Spleen (tissue), 11 donors: Measurements from ENCODE around the gene LMF1. TPM values are rescaled to one million over a fixed set of nuclear protein-coding genes. Genes with fewer than 3 reads are reported as not detected.

ENCODE experiments used
- DNase-seq: peaks from one replicate; pipeline ENCODE4 v3.0.0-alpha.2; 2020
- H3K27ac ChIP-seq, 8 donors: fragments of 200-600 bp; sonication (generic) in 7 of 8; 1 replicate in 4 of 8; 2 replicates in 4 of 8; pipeline versions ENCODE4 v1.5.0 to v1.8.0; 2016 to 2021; ENCODE audit warnings: inconsistent platforms in 4 of 8, mild to moderate bottlenecking in 4 of 8, moderate library complexity in 1 of 8
- H3K27me3 ChIP-seq, 7 donors: fragments of 200-600 bp; sonication (generic) in 6 of 7; replicated peaks in 1 of 7; 1 replicate in 4 of 7; 2 replicates in 3 of 7; pipeline versions ENCODE4 v1.5.0 to v1.8.0; 2016 to 2021; ENCODE audit warnings: inconsistent platforms in 3 of 7, mild to moderate bottlenecking in 1 of 7
- H3K36me3 ChIP-seq, 6 donors: fragments of 200-600 bp; sonication (generic) in 5 of 6; 1 replicate in 4 of 6; 2 replicates in 2 of 6; pipeline versions ENCODE4 v1.5.0 to v1.8.0; 2016 to 2021; ENCODE audit warnings: inconsistent platforms in 2 of 6
- H3K4me1 ChIP-seq, 6 donors: fragments of 200-600 bp; sonication (generic) in 5 of 6; 1 replicate in 3 of 6; 2 replicates in 3 of 6; pipeline versions ENCODE4 v1.5.0 to v1.8.0; 2016 to 2021; ENCODE audit warnings: inconsistent platforms in 3 of 6
- H3K4me3 ChIP-seq, 8 donors: fragments of 200-600 bp; sonication (generic) in 7 of 8; 1 replicate in 4 of 8; 2 replicates in 4 of 8; pipeline versions ENCODE4 v1.5.0 to v1.8.0; 2016 to 2021; ENCODE audit warnings: inconsistent platforms in 4 of 8, mild to moderate bottlenecking in 4 of 8, moderate library complexity in 2 of 8
- H3K9me3 ChIP-seq, 8 donors: fragments of 200-600 bp; sonication (generic) in 7 of 8; 1 replicate in 4 of 8; 2 replicates in 4 of 8; pipeline versions ENCODE4 v1.5.0 to v1.8.0; 2016 to 2021; ENCODE audit warnings: inconsistent platforms in 4 of 8
- CTCF ChIP-seq, 11 experiments: fragments of 200-600 bp in 7 of 11; fragments of 450-650 bp in 4 of 11; sonication (generic) in 4 of 11; IDR thresholded peaks in 8 of 11; conservative IDR thresholded peaks in 3 of 11; 1 replicate in 7 of 11; 2 replicates in 4 of 11; pipeline versions ENCODE4 v1.4.0 to v1.8.0; 2016 to 2021; ENCODE audit warnings: antibody characterized with exemption in 11 of 11, inconsistent platforms in 4 of 11, mild to moderate bottlenecking in 1 of 11
- POLR2A ChIP-seq, 3 donors: fragments of 450-650 bp; IDR thresholded peaks; one replicate each; pipeline ENCODE4 v1.5.1; 2017; ENCODE audit warnings: antibody characterized with exemption in 3 of 3, mild to moderate bottlenecking in 1 of 3
- POLR2AphosphoS5 ChIP-seq, 3 donors: sonication (generic); formaldehyde crosslinking; IDR thresholded peaks; one replicate each; pipeline ENCODE4 v1.5.1; 2017; ENCODE audit warnings: antibody characterized with exemption in 3 of 3
- WGBS, 5 donors: extraction: QIAGEN DNeasy Blood & Tissue Kit in 3 of 5; methylation state at CpG; one replicate each; pipeline versions ENCODE4 v1.1.5 to v1.1.7; 2013 to 2018; 5-methylcytosine and 5-hydroxymethylcytosine counted together
- intact Hi-C: fragments of 100-400 bp; cut with DNase I; formaldehyde crosslinking; loops from one replicate; pipeline ENCODE4 v1.15.0; 2023; ENCODE audit warnings: low total_unique reads
- polyA plus RNA-seq, 3 donors: library from polyadenylated mRNA; stranded (reverse); fragments of 200-250 nt; gene quantifications; one replicate each; pipeline ENCODE4 v1.2.1, GENCODE V29; 2013
- total RNA-seq, 7 donors: library from RNA; depleted of rRNA in 3 of 7; stranded (reverse); fragments of >200 nt in 3 of 7; fragmentation: NEBNext Ultra II Directional in 4 of 7; extraction: Animal tissue kit (Norgen Biotek cat#: 25700) in 4 of 7; gene quantifications; one replicate each; pipeline versions ENCODE4 v1.1.0 to v1.2.1, GENCODE V29; 2016 to 2021
- donor health status: healthy with polysubstance abuse.
- donor health status: DM: no; HTN: no; CAD: no; lungs with moderate emphysema.
- donor health status: DM: no; HTN: no; CAD: no.
- donor health status: Bipolar disorder and iron deficiency.
- donor health status: healthy.
- donor health status: DM: no; HTN: no; CAD: no.
- donor health status: DM: yes; HTN: yes; CAD: no.

Gene LMF1
- total and polyA plus RNA-seq, 10 donors: 10.4 to 57.6 (median 32.5) TPM

DNA sequence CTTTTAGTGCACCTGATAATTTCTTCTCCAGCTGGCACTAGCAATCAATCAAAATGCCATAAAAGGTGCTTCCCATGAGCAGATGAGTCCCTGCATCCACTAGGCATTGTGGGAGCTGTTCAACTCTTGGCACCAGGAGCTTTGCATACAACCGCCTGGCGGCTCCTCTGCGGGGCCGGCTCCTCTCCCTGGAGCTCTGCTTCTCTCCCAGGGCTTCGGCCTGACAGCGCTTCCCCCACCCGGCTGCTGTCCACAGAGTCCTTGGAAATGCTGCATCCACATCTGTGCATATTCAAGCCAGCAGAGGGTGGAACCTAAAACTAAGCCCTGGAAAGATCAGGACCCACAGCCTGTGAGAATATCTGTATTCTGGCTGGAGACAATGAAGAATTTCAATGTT lies 62.9 kb downstream of the LMF1 start:
- H3K27ac ChIP-seq: no peak overlapping the region
- intact Hi-C loops: no loop called here
- peaks cover 0 to 10% (median 6%) of the 10 kb centered on the region in 8 donors for H3K9me3 ChIP-seq
- no peak for DNase-seq
- H3K27me3 ChIP-seq: no peaks in the 10 kb centered on the region
- peaks cover 0 to 67% (median 24%) of the 10 kb centered on the region in 6 donors for H3K36me3 ChIP-seq
- H3K4me3 ChIP-seq: no peak overlapping the region
- no peak for TF ChIP-seq POLR2A (IDR thresholded peaks at IDR 0.05)
- no peak for TF ChIP-seq POLR2AphosphoS5 (IDR thresholded peaks at IDR 0.05)
- no peak for TF ChIP-seq CTCF (IDR thresholded peaks at IDR 0.05 in 8 of 11, conservative IDR thresholded peaks at IDR 0.05 in 3 of 11)
- H3K4me1 ChIP-seq: no peaks in the 10 kb centered on the region
- 93 to 96% (median 95%) methylated on average over 2 to 7 of the region's 7 CpGs for WGBS, 5 donors

GRCh38 chr16:907361-907760 lies 63.4 kb downstream of the LMF1 start:
- Histone ChIP-seq H3K36me3 (peaks cover 0 to 62% (median 21%) of the 10 kb centered on the region in 6 donors), H3K4me3 (no peak overlapping the region), H3K27ac (no peak overlapping the region), H3K9me3 (peaks cover 0 to 10% (median 6%) of the 10 kb centered on the region in 8 donors), H3K27me3 (no peaks in the 10 kb centered on the region), H3K4me1 (no peaks in the 10 kb centered on the region)
- intact Hi-C loops: no loop called here
- 90 to 95% (median 92%) methylated on average over 15 of the region's 15 CpGs for WGBS, 5 donors
- no peak for TF ChIP-seq CTCF (IDR thresholded peaks at IDR 0.05 in 8 of 11, conservative IDR thresholded peaks at IDR 0.05 in 3 of 11)
- no peak for TF ChIP-seq POLR2A (IDR thresholded peaks at IDR 0.05)
- no peak for TF ChIP-seq POLR2AphosphoS5 (IDR thresholded peaks at IDR 0.05)
- no peak for DNase-seq

- Histone ChIP-seq H3K9me3 (peaks cover 0 to 10% (median 6%) of the 10 kb centered on the region in 8 donors), H3K4me3 (no peak overlapping the region), H3K27ac (no peak overlapping the region), H3K4me1 (no peaks in the 10 kb centered on the region), H3K36me3 (peaks cover 0 to 65% (median 21%) of the 10 kb centered on the region in 6 donors), H3K27me3 (no peaks in the 10 kb centered on the region)
- no peak for TF ChIP-seq POLR2A (IDR thresholded peaks at IDR 0.05)
- DNase-seq: no peak
- WGBS, 5 donors: 95 to 99% (median 96%) methylated on average over 12 of the region's 12 CpGs
- intact Hi-C loops: no loop called here
These were observed 64.5 kb downstream of the LMF1 start for GRCh38 chr16:906296-906695.

DNA sequence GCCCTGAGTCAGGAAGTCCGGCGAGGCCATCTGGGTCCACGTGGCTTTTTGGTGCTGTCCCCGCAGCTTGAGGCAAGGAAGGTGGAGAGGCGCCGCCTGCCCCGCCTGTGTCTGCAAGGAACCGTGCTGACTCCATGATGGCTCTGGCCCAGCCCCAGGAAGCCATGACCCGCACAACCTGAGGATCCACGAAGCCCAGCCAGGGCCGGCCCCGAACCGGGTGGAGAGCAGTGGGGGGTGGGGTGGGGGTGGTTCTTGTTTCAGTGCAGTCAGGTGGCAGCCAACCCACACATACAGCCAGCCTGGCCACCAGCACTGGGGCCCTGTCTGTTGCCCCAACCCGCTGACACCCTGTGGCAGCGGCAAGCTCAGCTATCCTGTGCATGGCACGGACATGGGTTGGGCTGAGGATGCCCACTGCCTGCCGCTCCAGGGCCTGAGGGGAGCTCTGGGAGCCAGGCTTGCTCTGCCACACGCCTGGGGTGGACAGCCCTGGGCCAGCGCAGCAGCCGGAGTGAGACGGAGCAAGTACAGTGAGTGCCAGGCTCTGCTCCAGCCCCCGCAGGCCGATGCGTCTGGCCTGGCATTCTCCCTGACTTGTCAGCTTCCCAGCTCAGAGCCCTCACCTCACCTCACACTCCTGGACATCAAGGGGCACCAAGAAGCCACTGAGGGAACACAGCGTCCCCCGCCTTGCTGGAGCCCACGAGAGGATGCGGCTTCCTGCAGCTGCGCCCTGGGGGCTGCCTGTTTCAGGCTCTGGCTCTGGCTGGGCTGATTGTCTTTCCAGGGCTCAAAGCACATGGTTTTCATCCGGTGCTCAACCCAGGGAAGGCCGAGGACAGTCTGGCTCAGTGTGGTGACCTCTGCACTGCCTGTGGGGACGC lies 68.8 kb downstream of the LMF1 start:
- H3K4me3 ChIP-seq: no peak overlapping the region
- intact Hi-C loops: no loop called here
- peaks cover 0 to 41% (median 6%) of the 10 kb centered on the region in 6 donors for H3K36me3 ChIP-seq
- 80 to 92% (median 91%) methylated on average over 13 to 32 of the region's 32 CpGs for WGBS, 5 donors
- peaks cover 0 to 5% (median under 1%) of the 10 kb centered on the region in 8 donors for H3K9me3 ChIP-seq
- no peaks in the 10 kb centered on the region for H3K27me3 ChIP-seq
- no peak for DNase-seq
- TF ChIP-seq CTCF (IDR thresholded peaks at IDR 0.05 in 8 of 11, conservative IDR thresholded peaks at IDR 0.05 in 3 of 11) (no peak), POLR2AphosphoS5 (IDR thresholded peaks at IDR 0.05) (peak in 1 of 3 donors; percentile 14), POLR2A (IDR thresholded peaks at IDR 0.05) (no peak)
- no peak overlapping the region for H3K27ac ChIP-seq
- H3K4me1 ChIP-seq: no peaks in the 10 kb centered on the region
